SK-N-SH treated with all-trans-retinoic acid at 6 μM for 48 hours (cell line): ENCODE measurements around the gene TTC34.

Source experiments
- ATAC-seq: fragments of 200-7000 bp; cut with Tn5 transposase; 3 replicates; pipeline ENCODE4 v1.9.1; 2020; ENCODE audit warnings: mild to moderate bottlenecking, moderate library complexity
- ARNTL ChIP-seq: fragments of 450-650 bp; formaldehyde crosslinking; IDR thresholded peaks from 2 replicates; pipeline ENCODE4 v1.5.0; 2020; ENCODE audit warnings: low read depth, mild to moderate bottlenecking, moderate library complexity, borderline replicate concordance
- BACH2 ChIP-seq: fragments of 250-450 bp; sonication (Bioruptor Pico); IDR thresholded peaks from 2 replicates; pipeline ENCODE4 v1.9.0; 2021; ENCODE audit warnings: mild to moderate bottlenecking, borderline replicate concordance
- CSDC2 ChIP-seq: fragments of 250-450 bp; sonication (Bioruptor Pico); IDR thresholded peaks from 2 replicates; pipeline ENCODE4 v1.5.0; 2020; ENCODE audit warnings: mild to moderate bottlenecking, moderate library complexity
- GLIS3 ChIP-seq: fragments of 250-450 bp; sonication (Bioruptor Pico); IDR thresholded peaks from 2 replicates; pipeline ENCODE4 v1.5.0; 2020; ENCODE audit warnings: mild to moderate bottlenecking, moderate library complexity
- ISL1 ChIP-seq: fragments of 250-450 bp; sonication (Bioruptor Pico); IDR thresholded peaks from 2 replicates; pipeline ENCODE4 v2.1.2; 2022; ENCODE audit warnings: mild to moderate bottlenecking, moderate library complexity
- OSR1 ChIP-seq: fragments of 250-450 bp; sonication (Bioruptor Pico); IDR thresholded peaks from 2 replicates; pipeline ENCODE4 v1.8.0; 2022; ENCODE audit warnings: moderate library complexity, mild to moderate bottlenecking, inconsistent platforms
- SNAI2 ChIP-seq: fragments of 250-450 bp; sonication (Bioruptor Pico); IDR thresholded peaks from 2 replicates; pipeline ENCODE4 v1.5.0; 2020; ENCODE audit warnings: mild to moderate bottlenecking, moderate library complexity
- TCF4 ChIP-seq: fragments of 250-450 bp; sonication (Bioruptor Pico); IDR thresholded peaks from 2 replicates; pipeline ENCODE4 v1.8.0; 2021; ENCODE audit warnings: mild to moderate bottlenecking, moderate library complexity, borderline replicate concordance
- ZC3H10 ChIP-seq: fragments of 250-450 bp; sonication (Bioruptor Pico); IDR thresholded peaks from 2 replicates; pipeline ENCODE4 v1.5.1; 2021; ENCODE audit warnings: mild to moderate bottlenecking, moderate library complexity
- ZFP3 ChIP-seq: fragments of 250-450 bp; sonication (Bioruptor Pico); IDR thresholded peaks from 2 replicates; pipeline ENCODE4 v1.5.0; 2020; ENCODE audit warnings: mild to moderate bottlenecking, moderate library complexity
- ZNF70 ChIP-seq: fragments of 450-650 bp; formaldehyde crosslinking; IDR thresholded peaks from 2 replicates; pipeline ENCODE4 v1.5.0; 2020; ENCODE audit warnings: mild to moderate bottlenecking, moderate library complexity
- ZNF8 ChIP-seq: fragments of 450-650 bp; formaldehyde crosslinking; IDR thresholded peaks from 2 replicates; pipeline ENCODE4 v1.5.0; 2020; ENCODE audit warnings: mild to moderate bottlenecking, moderate library complexity
- TF ChIP-seq, protein P1 (sequence below): fragments of 250-450 bp; sonication (Bioruptor Pico); IDR thresholded peaks from 2 replicates; pipeline ENCODE4 v1.5.0; 2020; ENCODE audit warnings: mild to moderate bottlenecking, moderate library complexity
- TF ChIP-seq, protein P2 (sequence below): fragments of 250-450 bp; sonication (Bioruptor Pico); IDR thresholded peaks from 2 replicates; pipeline ENCODE4 v1.8.0; 2021; ENCODE audit warnings: low read depth, mild to moderate bottlenecking, moderate library complexity, borderline replicate concordance
- TF ChIP-seq, protein P3 (sequence below): fragments of 250-450 bp; sonication (Bioruptor Pico); IDR thresholded peaks from 2 replicates; pipeline ENCODE4 v1.8.0; 2020; ENCODE audit warnings: mild to moderate bottlenecking, moderate library complexity, borderline replicate concordance
- TF ChIP-seq, protein P4 (sequence below): fragments of 250-450 bp; sonication (Bioruptor Pico); IDR thresholded peaks from 2 replicates; pipeline ENCODE4 v1.5.1; 2021; ENCODE audit warnings: mild to moderate bottlenecking, moderate library complexity

Gene TTC34

DNA sequence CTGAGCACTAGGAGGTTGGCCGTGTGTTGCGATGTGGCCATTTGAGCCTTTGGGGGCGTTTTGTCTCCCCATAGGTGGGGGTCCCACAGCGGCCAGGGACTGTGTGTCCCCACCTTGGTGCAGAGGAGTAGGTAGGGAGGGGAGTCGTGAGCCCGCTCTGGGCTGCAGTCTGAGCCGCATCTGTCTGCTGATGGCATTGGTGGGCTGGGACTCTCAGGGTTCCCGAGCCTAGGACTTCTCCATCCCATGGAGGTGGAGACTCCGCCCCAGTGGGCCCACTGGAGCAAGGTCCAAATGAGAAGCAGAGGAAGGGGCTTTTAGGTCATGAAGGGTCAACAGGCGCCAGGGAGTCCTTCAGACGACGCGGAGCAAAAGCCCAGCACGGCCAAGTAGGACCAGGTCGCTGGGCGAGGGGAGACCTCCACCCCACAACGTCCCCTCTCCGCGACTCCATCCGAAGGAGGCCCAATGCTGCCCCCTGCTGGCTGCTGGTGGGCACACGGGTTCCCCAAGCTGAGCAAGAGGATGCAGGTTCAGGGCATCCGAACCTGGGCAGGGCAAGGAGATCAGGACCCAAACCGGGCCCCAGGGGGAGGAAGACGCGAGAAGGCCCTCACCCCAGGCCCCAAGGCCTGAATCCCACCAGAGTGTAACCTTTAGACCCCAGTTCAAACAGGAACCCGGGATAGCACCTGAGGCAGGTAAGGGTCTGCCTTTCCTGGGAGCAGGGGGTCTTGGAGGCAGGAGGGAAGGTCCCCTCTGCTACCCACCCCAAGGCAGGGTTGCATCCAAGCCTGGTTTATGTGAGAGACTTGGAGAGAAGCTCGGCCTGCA is 14.9 kb downstream of the TTC34 start (continued):
- TF ChIP-seq, protein P1, sequence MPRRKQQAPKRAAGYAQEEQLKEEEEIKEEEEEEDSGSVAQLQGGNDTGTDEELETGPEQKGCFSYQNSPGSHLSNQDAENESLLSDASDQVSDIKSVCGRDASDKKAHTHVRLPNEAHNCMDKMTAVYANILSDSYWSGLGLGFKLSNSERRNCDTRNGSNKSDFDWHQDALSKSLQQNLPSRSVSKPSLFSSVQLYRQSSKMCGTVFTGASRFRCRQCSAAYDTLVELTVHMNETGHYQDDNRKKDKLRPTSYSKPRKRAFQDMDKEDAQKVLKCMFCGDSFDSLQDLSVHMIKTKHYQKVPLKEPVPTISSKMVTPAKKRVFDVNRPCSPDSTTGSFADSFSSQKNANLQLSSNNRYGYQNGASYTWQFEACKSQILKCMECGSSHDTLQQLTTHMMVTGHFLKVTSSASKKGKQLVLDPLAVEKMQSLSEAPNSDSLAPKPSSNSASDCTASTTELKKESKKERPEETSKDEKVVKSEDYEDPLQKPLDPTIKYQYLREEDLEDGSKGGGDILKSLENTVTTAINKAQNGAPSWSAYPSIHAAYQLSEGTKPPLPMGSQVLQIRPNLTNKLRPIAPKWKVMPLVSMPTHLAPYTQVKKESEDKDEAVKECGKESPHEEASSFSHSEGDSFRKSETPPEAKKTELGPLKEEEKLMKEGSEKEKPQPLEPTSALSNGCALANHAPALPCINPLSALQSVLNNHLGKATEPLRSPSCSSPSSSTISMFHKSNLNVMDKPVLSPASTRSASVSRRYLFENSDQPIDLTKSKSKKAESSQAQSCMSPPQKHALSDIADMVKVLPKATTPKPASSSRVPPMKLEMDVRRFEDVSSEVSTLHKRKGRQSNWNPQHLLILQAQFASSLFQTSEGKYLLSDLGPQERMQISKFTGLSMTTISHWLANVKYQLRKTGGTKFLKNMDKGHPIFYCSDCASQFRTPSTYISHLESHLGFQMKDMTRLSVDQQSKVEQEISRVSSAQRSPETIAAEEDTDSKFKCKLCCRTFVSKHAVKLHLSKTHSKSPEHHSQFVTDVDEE (CRISPR knock-in tag): no peak
- TF ChIP-seq ISL1 (CRISPR knock-in tag) (no peak), GLIS3 (CRISPR knock-in tag) (no peak), SNAI2 (CRISPR knock-in tag) (no peak), ZNF8 (CRISPR knock-in tag) (no peak), ZC3H10 (CRISPR knock-in tag) (no peak), TCF4 (CRISPR knock-in tag) (no peak)

DNA sequence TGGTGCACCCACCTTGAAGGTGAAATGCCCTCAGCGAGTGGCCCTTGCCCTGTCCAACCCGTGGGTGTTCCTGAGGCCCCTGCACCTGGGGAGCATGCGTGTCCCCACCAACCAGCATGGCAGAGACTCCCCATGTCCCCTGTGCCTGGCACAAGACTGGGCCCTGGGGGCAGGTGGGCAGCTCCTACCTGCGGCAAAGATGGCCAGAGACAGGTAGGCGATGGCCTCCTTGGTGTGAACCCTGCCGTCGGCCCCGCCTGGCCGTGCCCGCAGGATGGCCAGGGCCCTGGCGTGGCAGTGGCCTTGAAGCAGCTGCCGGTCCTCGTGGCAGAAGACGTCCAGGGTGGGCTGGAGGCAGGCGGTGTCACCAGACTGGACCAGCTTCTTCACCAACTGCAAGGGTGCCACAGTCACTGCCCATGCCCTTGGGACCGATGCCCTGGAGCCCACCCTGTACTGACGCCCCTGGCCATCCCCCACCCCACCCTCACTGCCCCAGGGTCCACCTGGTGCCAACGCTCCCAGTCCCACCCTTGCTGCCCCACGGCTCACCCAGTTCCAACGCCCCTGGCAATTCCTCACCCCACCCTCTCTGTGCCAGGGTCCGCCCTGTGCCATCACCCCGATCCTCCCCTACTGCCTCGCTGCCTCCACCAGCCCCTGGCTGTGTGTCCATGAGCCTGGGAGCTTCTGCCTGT is 15.7 kb downstream of the TTC34 start:
- TF ChIP-seq SNAI2 (CRISPR knock-in tag) (no peak), ZNF70 (no peak), BACH2 (CRISPR knock-in tag) (no peak), CSDC2 (no peak), ARNTL (CRISPR knock-in tag) (no peak), OSR1 (CRISPR knock-in tag) (no peak), ZC3H10 (CRISPR knock-in tag) (no peak), GLIS3 (CRISPR knock-in tag) (no peak)
- TF ChIP-seq, protein P2, sequence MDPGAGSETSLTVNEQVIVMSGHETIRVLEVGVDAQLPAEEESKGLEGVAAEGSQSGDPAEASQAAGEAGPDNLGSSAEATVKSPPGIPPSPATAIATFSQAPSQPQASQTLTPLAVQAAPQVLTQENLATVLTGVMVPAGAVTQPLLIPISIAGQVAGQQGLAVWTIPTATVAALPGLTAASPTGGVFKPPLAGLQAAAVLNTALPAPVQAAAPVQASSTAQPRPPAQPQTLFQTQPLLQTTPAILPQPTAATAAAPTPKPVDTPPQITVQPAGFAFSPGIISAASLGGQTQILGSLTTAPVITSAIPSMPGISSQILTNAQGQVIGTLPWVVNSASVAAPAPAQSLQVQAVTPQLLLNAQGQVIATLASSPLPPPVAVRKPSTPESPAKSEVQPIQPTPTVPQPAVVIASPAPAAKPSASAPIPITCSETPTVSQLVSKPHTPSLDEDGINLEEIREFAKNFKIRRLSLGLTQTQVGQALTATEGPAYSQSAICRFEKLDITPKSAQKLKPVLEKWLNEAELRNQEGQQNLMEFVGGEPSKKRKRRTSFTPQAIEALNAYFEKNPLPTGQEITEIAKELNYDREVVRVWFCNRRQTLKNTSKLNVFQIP (CRISPR knock-in tag): no peak
- TF ChIP-seq, protein P1 (CRISPR knock-in tag): no peak
- TF ChIP-seq, all 23 proteins: peak for 0
- no peak for ATAC-seq

DNA sequence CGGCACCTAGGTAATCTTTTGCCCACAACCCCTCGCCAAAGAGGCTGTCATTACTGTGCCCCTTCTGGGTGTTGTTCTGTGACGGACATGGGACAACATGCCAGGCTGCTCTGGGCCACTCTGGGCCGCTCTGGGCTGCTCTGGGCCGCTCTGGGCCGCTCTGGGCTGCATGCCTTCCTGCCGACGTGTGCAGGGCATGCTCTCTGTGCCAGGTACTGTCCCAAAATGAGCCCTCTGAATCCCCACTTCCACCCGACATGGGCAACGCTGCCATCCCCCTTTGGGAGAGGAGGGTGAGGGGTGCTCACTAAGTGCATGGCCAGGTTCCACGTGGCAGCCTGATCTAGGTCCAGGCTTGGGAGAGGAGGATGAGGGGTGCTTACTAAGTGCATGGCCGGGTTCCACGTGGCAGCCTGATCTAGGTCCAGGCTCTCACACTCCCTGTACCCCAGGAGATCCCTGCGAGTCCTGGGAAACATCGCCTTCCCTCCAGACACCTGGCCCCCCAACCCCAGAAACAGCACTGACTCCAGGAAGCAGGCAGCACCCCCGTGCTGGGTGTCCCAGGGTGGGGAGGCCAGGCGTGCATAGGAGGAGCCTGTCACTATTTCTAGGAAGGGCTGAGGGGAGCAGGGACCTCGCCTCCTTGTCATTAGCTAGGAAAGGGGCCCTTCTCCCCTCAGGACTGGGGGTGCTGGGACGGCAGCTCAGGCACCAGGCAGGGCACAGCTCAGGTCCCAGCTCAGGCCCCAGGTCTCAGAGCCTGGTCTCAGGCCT is 16.5 kb downstream of the TTC34 start:
- ATAC-seq: no peak
- no peak for TF ChIP-seq ZFP3 (CRISPR knock-in tag)
- TF ChIP-seq, all 23 proteins: peak for 0

DNA sequence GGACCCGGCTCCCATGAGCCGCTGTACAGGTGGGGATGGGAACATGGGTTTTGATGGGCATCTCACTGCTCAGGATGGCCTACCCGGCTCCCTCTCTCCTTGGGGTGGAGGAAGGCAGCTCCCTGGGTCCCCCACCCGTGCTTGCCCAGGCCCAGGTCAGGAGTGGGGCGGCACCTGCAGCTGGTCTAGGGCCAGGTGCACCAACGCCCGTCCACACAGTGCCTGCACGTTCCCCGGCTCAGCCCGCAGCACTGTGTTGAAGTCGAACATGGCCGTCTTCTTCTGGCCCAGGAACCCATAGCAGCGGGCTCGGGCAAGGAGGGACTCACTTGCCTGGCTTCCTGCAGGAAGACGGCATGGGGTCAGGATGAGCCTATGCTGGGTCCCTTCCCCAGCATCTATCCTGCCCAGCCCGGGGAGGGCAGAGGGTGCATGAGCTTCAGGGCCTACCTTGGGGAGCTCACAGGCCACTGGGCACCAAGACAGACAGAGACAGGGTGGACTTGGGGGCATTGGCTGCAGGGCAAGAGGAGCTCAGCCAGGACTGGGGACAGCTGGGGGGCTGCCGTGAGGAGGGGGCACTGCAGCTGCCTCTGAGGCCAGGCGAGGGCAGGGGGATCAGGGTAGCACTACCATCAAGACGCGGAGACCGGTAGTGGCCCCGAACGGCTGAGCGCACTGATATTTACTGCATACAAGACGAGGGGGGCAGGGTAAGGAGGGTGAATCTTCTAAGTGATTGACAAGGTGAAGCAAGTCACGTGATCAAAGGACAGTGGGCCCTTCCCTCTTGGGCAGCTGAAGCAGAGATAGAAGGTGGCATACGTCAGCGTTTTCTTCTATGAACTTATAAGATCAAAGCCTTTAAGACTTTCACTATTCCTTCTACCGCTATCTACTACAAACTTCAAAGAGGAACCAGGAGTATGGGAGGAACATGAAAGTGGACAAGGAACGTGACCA is 17.8 kb downstream of the TTC34 start:
- no peak for ATAC-seq
- TF ChIP-seq TCF4 (CRISPR knock-in tag): no peak
- TF ChIP-seq ZFP3 (CRISPR knock-in tag): no peak
- TF ChIP-seq, protein P1 (CRISPR knock-in tag): no peak
- TF ChIP-seq, protein P3, sequence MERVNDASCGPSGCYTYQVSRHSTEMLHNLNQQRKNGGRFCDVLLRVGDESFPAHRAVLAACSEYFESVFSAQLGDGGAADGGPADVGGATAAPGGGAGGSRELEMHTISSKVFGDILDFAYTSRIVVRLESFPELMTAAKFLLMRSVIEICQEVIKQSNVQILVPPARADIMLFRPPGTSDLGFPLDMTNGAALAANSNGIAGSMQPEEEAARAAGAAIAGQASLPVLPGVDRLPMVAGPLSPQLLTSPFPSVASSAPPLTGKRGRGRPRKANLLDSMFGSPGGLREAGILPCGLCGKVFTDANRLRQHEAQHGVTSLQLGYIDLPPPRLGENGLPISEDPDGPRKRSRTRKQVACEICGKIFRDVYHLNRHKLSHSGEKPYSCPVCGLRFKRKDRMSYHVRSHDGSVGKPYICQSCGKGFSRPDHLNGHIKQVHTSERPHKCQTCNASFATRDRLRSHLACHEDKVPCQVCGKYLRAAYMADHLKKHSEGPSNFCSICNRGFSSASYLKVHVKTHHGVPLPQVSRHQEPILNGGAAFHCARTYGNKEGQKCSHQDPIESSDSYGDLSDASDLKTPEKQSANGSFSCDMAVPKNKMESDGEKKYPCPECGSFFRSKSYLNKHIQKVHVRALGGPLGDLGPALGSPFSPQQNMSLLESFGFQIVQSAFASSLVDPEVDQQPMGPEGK: no peak
- TF ChIP-seq, protein P4, sequence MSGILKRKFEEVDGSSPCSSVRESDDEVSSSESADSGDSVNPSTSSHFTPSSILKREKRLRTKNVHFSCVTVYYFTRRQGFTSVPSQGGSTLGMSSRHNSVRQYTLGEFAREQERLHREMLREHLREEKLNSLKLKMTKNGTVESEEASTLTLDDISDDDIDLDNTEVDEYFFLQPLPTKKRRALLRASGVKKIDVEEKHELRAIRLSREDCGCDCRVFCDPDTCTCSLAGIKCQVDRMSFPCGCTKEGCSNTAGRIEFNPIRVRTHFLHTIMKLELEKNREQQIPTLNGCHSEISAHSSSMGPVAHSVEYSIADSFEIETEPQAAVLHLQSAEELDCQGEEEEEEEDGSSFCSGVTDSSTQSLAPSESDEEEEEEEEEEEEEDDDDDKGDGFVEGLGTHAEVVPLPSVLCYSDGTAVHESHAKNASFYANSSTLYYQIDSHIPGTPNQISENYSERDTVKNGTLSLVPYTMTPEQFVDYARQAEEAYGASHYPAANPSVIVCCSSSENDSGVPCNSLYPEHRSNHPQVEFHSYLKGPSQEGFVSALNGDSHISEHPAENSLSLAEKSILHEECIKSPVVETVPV: no peak
- TF ChIP-seq OSR1 (CRISPR knock-in tag): no peak
